VCaP (cell line): Measurements from ENCODE around the gene SERPINB5.

ENCODE experiments used
- H3K27ac ChIP-seq: fragments of 450-650 bp; 2 replicates; pipeline ENCODE4 v1.5.1; 2017
- TF ChIP-seq, protein P1 (sequence below): fragments of 450-650 bp; conservative IDR thresholded peaks from 2 replicates; pipeline ENCODE4 v1.5.1; 2017; ENCODE audit warnings: mild to moderate bottlenecking, moderate library complexity

SERPINB5 gene

DNA sequence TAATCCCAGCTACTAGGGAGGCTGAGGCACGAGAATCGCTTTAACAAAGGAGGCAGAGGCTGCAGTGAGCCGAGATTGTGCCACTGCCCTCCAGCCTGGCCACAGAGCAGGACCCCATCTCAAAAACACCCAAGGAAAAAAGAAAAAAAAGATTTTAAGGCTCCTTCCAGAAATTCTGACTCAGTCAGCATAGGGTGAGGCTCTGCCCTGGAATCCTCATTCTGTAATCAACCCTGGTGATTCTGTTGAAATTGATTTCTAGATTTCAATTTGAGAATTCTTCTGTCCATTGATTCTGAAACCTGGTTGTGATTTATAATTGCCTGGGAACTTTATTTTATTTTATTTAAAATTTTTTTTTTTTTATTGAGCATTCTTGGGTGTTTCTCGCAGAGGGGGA is 27.3 kb upstream of the SERPINB5 start:
- TF ChIP-seq, protein P1, sequence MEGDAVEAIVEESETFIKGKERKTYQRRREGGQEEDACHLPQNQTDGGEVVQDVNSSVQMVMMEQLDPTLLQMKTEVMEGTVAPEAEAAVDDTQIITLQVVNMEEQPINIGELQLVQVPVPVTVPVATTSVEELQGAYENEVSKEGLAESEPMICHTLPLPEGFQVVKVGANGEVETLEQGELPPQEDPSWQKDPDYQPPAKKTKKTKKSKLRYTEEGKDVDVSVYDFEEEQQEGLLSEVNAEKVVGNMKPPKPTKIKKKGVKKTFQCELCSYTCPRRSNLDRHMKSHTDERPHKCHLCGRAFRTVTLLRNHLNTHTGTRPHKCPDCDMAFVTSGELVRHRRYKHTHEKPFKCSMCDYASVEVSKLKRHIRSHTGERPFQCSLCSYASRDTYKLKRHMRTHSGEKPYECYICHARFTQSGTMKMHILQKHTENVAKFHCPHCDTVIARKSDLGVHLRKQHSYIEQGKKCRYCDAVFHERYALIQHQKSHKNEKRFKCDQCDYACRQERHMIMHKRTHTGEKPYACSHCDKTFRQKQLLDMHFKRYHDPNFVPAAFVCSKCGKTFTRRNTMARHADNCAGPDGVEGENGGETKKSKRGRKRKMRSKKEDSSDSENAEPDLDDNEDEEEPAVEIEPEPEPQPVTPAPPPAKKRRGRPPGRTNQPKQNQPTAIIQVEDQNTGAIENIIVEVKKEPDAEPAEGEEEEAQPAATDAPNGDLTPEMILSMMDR = no peak
- H3K27ac ChIP-seq = no peak overlapping the region

DNA sequence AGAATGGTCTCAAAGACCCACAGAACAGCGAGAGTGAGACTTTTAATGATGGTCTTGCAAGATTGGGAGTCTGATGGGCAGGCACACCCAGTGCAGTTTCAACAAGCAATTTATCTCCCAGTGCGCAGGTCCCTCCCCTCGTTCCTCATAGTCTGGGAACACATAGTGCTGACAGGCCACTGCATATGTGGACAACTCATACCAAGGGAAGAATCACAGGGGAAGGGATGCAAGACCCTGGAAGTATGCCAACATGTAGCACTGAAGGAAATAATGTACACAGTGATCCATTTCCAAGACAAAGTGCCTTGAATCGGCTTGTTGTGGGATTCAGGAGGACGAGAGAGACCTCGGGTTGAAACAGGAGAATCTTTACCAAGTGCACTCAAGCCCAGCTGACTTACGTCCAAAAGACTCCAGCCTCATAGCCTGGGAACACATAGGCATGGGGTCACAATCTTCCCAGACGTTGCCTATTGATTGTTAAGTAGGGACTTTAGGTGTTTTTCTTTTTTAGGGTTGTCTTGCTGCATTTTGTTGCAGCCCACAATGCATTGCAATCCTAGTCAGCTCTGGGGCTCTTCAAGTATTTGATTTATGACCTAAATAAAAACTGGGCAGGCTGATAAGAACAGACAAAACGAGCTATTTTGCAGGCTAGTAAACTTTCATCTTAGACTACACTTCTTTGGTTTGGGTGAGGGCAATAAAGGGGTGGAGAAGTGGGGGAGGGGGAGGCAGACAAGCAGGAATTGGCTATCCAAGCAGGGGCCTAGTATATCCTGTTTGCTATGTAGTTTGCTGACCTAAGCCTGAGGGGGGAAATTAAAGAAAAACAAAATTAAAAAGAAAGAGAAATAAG is 24.7 kb upstream of the SERPINB5 start:
- TF ChIP-seq, protein P1 = no peak
- peak overlapping the region; percentile 67 for H3K27ac ChIP-seq

DNA sequence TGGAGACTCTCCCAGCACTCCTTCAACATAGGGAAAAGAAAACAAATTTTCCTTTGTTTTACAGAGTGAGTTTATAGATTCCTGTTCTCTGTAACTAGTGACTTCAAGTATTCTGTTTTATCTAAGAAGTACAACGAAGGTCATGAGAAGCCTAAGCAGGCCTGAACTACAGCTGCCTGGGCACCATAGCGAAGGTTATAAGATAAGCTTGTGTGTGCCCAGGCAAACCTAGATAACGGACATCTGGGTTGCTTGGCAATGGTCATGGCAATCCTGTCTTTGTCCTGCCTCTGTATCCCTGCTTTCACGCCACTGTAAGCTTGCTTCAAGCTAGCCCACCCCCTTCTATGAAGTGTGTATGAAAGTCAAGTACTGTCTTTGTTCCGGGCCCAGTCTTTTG is 24.0 kb upstream of the SERPINB5 start:
- peak overlapping the region; percentile 67 for H3K27ac ChIP-seq

DNA sequence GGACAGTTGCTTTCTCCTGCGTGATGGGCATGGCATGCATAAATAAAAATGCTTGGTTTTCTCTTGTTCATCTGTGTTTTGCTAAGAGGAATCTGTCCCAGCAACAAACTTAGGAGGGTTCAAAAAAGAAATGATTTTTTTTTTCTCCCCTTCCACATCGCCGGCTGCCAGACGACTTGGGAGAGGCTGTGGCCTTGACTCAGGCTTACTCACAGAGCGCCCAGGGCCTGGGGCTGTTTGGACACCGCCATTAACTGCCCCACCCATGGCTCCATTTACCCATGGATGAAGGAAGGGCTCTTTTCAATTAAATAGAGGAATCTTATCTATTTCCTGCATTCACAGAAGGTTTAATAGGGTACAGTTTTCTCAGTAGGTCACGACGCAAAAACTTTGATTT is 22.3 kb upstream of the SERPINB5 start:
- TF ChIP-seq, protein P1 = no peak
- no peak overlapping the region for H3K27ac ChIP-seq

DNA sequence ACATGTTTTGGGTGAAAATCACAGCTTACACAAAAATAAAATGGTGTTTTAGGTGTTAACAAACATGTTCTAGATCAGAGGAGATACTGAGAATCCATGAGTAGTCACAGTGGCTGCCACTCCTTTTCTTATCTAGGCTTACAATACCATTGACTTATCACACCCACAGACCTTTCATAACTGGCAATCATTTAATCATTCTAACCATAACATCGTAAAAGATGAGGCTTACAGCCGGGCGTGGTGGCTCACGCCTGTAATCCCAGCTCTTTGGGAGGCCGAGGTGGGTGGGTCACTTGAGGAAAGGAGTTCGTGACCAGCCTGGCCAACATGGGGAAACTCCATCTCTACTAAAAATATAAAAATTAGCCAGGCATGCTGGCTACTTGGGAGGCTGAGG is 18.8 kb upstream of the SERPINB5 start:
- no peak overlapping the region for H3K27ac ChIP-seq
- TF ChIP-seq, protein P1 = no peak

DNA sequence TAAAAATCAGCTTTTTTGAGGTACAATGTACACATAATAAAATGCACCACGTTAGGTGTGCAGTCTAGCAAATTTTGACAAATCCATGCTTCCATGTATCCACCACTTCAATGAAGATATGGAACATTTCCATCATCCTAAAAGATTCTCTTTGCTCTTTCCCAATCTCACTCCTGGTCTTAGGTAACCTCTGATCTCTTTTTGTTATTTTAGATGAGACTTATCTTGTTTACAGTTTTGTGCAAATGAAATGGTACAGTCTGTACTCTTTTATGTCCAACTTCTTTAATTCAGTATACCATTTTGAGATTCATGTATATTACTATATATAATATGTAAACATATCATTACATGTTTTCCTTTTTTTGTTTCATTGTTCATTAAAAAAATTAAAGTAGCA is 16.3 kb upstream of the SERPINB5 start:
- TF ChIP-seq, protein P1 = no peak
- H3K27ac ChIP-seq = no peak overlapping the region

DNA sequence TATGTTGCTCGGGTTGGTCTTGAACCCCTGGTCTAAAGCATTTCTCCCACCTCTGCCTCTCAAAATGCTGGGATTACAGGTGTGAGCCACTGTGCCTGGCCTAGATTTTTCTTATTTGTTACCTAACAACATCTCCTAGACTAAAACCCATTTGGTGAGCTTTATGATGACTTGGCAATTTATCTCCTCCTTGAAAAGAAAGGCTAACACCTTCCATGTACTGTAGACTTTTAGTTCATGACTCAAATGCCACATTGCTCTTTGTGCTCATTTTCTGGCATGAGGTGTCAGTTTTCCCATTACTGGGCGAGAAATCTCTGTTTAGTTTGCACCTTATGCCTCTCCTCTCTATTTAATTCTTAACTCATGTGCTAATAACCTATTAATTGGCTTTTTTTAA is 12.3 kb upstream of the SERPINB5 start:
- TF ChIP-seq, protein P1 = no peak
- H3K27ac ChIP-seq = no peak overlapping the region

DNA sequence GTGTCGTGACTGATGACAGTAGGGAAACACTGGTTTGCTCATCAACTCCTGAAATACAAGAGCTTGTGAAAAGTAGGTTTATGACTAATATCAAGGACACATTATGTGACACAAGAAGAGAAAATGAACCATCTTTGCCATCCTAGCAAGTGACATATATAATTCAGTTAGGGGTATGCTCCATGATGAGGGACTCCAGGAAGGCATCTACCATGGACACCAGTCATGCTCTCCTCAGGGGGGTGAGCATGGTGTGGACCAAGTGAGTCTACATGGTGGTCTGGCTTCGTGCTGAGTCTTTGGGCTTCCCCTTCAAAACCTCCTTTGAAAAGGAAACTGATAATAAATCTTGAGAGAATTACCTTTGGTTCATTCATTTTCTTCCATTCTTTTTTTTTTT is 11.7 kb upstream of the SERPINB5 start:
- H3K27ac ChIP-seq = no peak overlapping the region
- TF ChIP-seq, protein P1 = no peak
